Neural cell (in vitro differentiated cells): ENCODE results near the gene PLEKHN1. TPM values are rescaled to one million over a fixed set of nuclear protein-coding genes. Genes with fewer than 3 reads are reported as not detected.

ENCODE experiments used
- H2AFZ ChIP-seq: fragments of 200-600, 300-800 bp; sonication (generic), shearing (Covaris generic); 2 replicates; pipeline ENCODE4 v1.6.0; 2014; ENCODE audit warnings: low read depth, mild to moderate bottlenecking, antibody characterized with exemption, low read length, moderate library complexity
- H3F3A ChIP-seq: fragments of 200-600 bp; shearing (Covaris generic); 2 replicates; pipeline ENCODE4 v1.6.1; 2016; ENCODE audit warnings: mild to moderate bottlenecking, moderate library complexity, mixed read lengths, antibody characterized with exemption, low read length; ENCODE audit not compliant: insufficient read depth, poor library complexity, severe bottlenecking
- H3K27ac ChIP-seq: fragments of 200-600, 300-800 bp; sonication (generic), shearing (Covaris generic); 2 replicates; pipeline ENCODE4 v1.5.1; 2014; ENCODE audit warnings: mild to moderate bottlenecking, low read length, moderate library complexity
- H3K27me3 ChIP-seq: fragments of 300-800, 200-600 bp; sonication (generic), shearing (Covaris generic); 2 replicates; pipeline ENCODE4 v1.6.0; 2014; ENCODE audit warnings: mild to moderate bottlenecking, low read depth, low read length, moderate library complexity; ENCODE audit not compliant: insufficient read depth
- H3K36me3 ChIP-seq: fragments of 300-800, 200-600 bp; sonication (generic), shearing (Covaris generic); 2 replicates; pipeline ENCODE4 v1.5.1; 2014; ENCODE audit warnings: mild to moderate bottlenecking, antibody characterized with exemption, low read length, moderate library complexity; ENCODE audit not compliant: insufficient read depth
- H3K4me2 ChIP-seq: fragments of 300-800, 200-600 bp; sonication (generic), shearing (Covaris generic); 2 replicates; pipeline ENCODE4 v1.6.0; 2014; ENCODE audit warnings: mild to moderate bottlenecking, low read length
- H3K4me3 ChIP-seq: fragments of 300-800, 200-600 bp; sonication (generic), shearing (Covaris generic); 2 replicates; pipeline ENCODE4 v1.5.1; 2014; ENCODE audit warnings: mild to moderate bottlenecking, low read length, moderate library complexity
- H3K79me2 ChIP-seq: fragments of 200-600 bp; shearing (Covaris generic); replicated peaks from 2 replicates; pipeline ENCODE4 v1.6.0; 2014; ENCODE audit warnings: mild to moderate bottlenecking, low read length, moderate library complexity; ENCODE audit not compliant: insufficient read depth
- H3K9ac ChIP-seq: fragments of 300-800, 200-600 bp; sonication (generic), shearing (Covaris generic); 2 replicates; pipeline ENCODE4 v1.6.1; 2016; ENCODE audit warnings: mild to moderate bottlenecking, low read length, mixed read lengths
- H3K9me2 ChIP-seq: fragments of 200-600 bp; shearing (Covaris generic); 2 replicates; pipeline ENCODE4 v1.6.1; 2016; ENCODE audit warnings: mild to moderate bottlenecking, low read length, mixed read lengths; ENCODE audit not compliant: insufficient read depth
- H3K9me3 ChIP-seq: fragments of 200-600, 300-800 bp; sonication (generic), shearing (Covaris generic); 2 replicates; pipeline ENCODE4 v1.6.1; 2016; ENCODE audit warnings: mild to moderate bottlenecking, mixed run types, low read length, moderate library complexity, mixed read lengths
- H4K20me1 ChIP-seq: fragments of 200-600 bp; shearing (Covaris generic); 2 replicates; pipeline ENCODE4 v1.6.1; 2016; ENCODE audit warnings: mild to moderate bottlenecking, mixed run types; ENCODE audit not compliant: insufficient read depth
- CTCF ChIP-seq: fragments of 450-650 bp; IDR thresholded peaks from 2 replicates; pipeline ENCODE4 v1.5.1; 2014; ENCODE audit warnings: antibody characterized with exemption, mild to moderate bottlenecking, moderate library complexity; ENCODE audit not compliant: poor library complexity, severe bottlenecking
- EP300 ChIP-seq: fragments of 450-650 bp; conservative IDR thresholded peaks from 2 replicates; pipeline ENCODE4 v1.6.1; 2014; ENCODE audit warnings: antibody characterized with exemption, mild to moderate bottlenecking, moderate library complexity; ENCODE audit not compliant: poor library complexity, severe bottlenecking
- EZH2 ChIP-seq: fragments of 200-600, 300-800 bp; shearing (Covaris generic), sonication (generic); IDR thresholded peaks from 2 replicates; pipeline ENCODE4 v1.6.1; 2014; ENCODE audit warnings: antibody characterized with exemption, low read length, borderline replicate concordance, mild to moderate bottlenecking; ENCODE audit not compliant: insufficient read depth, poor library complexity, severe bottlenecking
- MXI1 ChIP-seq: fragments of 450-650 bp; conservative IDR thresholded peaks from 2 replicates; pipeline ENCODE4 v1.6.1; 2014; ENCODE audit warnings: antibody characterized with exemption, mild to moderate bottlenecking; ENCODE audit not compliant: poor library complexity, severe bottlenecking
- POLR2AphosphoS5 ChIP-seq: IDR thresholded peaks from 2 replicates; pipeline ENCODE4 v1.6.1; 2012
- RAD21 ChIP-seq: fragments of 450-650 bp; conservative IDR thresholded peaks from 2 replicates; pipeline ENCODE4 v1.6.1; 2014; ENCODE audit warnings: antibody characterized with exemption, mild to moderate bottlenecking, moderate library complexity
- REST ChIP-seq: IDR thresholded peaks from 2 replicates; pipeline ENCODE4 v1.6.1; 2012; ENCODE audit warnings: borderline replicate concordance
- SMC3 ChIP-seq: fragments of 450-650 bp; conservative IDR thresholded peaks from 2 replicates; pipeline ENCODE4 v1.6.1; 2014; ENCODE audit warnings: antibody characterized with exemption, mild to moderate bottlenecking, moderate library complexity; ENCODE audit not compliant: poor library complexity
- TAF1 ChIP-seq: IDR thresholded peaks from 2 replicates; pipeline ENCODE4 v1.6.1; 2012; ENCODE audit warnings: low read depth
- polyA plus RNA-seq: library from polyadenylated mRNA; depleted of rRNA; stranded (reverse); fragments of >200 nt; gene quantifications from 2 replicates; pipeline ENCODE4 v1.2.3, GENCODE V29; 2014

The PLEKHN1 gene
- polyA plus RNA-seq, 1 donor from 2014 or later = 1.1 TPM

GRCh38 chr1:923131-923990 lies 42.9 kb upstream of the PLEKHN1 start, which contains the start of gene SAMD11:
Gene SAMD11 (plus strand): TSS chr1:923923. CDS start chr1:924432, 509 bp downstream.
- Histone ChIP-seq H3K27ac (no peak within 1 kb of the TSS), H3K9me2 (no peaks in the 10 kb centered on the region), H2AFZ (no peak within 1 kb of the TSS), H3K79me2 (no peaks in the 10 kb centered on the region), H3F3A (no peaks in the 10 kb centered on the region), H3K4me3 (peak within 1 kb of the TSS; percentile 67), H3K27me3 (peaks cover 55% of the 10 kb centered on the region), H3K4me2 (peak within 1 kb of the TSS; percentile 51), H4K20me1 (no peaks in the 10 kb centered on the region), H3K36me3 (no peaks in the 10 kb centered on the region), H3K9me3 (no peaks in the 10 kb centered on the region), H3K9ac (peak within 1 kb of the TSS; percentile 31)
- TF ChIP-seq EZH2 (no peak), POLR2AphosphoS5 (no peak), RAD21 (no peak), EP300 (peak; percentile 16)

DNA sequence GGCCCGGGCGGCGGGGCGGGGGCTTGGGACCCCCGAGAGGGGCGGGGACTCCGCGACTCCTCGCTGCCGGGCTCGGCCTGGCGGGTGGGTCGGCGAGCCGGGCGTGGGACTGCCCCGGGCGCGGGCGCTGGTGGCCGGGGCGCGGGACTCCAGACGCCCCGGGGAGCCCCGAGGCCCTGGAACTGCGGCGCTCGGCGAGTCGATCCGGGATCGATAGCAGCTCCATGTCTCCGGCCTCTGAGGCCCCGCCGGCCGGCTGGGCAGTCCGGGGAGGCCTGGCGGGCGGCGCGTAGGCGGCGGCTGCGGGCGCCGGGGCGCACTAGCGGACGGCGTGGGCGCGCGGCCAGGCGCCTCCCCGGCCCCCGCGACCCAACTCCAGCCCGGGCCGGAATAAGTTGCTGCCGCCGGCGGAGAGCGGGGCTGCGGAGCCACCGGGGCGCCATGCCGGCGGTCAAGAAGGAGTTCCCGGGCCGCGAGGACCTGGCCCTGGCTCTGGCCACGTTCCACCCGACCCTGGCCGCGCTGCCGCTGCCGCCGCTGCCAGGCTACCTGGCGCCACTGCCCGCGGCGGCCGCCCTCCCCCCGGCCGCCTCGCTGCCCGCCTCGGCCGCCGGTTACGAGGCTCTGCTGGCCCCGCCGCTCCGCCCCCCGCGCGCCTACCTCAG lies 42.2 kb upstream of the PLEKHN1 start:
- H3K79me2 ChIP-seq = no peaks in the 10 kb centered on the region
- H3K9me3 ChIP-seq = no peaks in the 10 kb centered on the region
- peak overlapping the region; percentile 31 for H3K9ac ChIP-seq
- peak overlapping the region; percentile 67 for H3K4me3 ChIP-seq
- no peak overlapping the region for H2AFZ ChIP-seq
- TF ChIP-seq REST (no peak), SMC3 (no peak), CTCF (no peak), EP300 (no peak), RAD21 (no peak), EZH2 (no peak), TAF1 (no peak), POLR2AphosphoS5 (no peak), MXI1 (no peak)
- no peak overlapping the region for H3K27ac ChIP-seq
- H3K9me2 ChIP-seq = no peaks in the 10 kb centered on the region
- no peaks in the 10 kb centered on the region for H3F3A ChIP-seq
- H3K27me3 ChIP-seq = peaks cover 62% of the 10 kb centered on the region
- no peaks in the 10 kb centered on the region for H4K20me1 ChIP-seq
- no peak overlapping the region for H3K4me2 ChIP-seq
- H3K36me3 ChIP-seq = no peaks in the 10 kb centered on the region
